Stimulated activated CD4-positive, alpha-beta T cell treated with anti-CD3 and anti-CD28 coated beads, Interleukin-4, amount 100 ng/mL, for 24 hours (primary cell): ENCODE data around the gene PBX3.
"Not testable (repeated sequence)": the region's sequence is repeated elsewhere in the genome, so short reads cannot be mapped to it uniquely, and the experiment has no call there.

ENCODE experiments used
- DNase-seq: peaks from one replicate; pipeline ENCODE4 v3.0.0-alpha.2; 2020

PBX3 gene

DNA sequence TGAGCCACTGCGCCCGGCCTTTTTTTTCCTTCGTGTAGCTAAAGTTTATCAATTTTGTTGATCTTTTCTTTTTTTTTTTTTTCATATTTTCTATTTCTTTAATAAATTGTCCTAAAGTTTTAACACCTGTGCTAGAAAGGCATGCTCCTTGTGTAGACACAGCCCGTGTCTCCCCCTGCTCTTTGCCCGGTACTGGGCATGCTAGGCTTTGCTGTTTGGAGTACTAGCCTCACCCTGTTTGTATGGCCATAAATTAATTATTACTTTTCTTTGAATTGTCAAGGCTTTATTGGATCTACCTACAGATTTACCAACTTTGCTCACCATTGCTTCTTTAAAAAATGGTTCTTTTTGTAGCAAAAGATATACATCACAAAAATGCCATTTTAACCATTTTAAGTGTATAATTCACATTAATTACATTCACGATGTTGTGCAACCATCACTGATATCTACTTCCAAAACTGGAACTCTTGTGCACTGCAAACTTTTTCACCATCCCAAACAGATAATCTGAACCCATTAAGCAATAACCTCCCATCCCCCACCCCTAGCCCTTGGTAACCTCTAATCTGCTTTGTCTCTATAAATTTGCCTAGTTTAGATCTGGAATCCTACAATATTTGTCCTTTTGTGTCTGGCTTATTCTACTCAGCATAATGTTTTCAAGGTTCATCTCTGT, 31.5 kb downstream of the PBX3 start:
- DNase-seq, result not testable (repeated sequence)

DNA sequence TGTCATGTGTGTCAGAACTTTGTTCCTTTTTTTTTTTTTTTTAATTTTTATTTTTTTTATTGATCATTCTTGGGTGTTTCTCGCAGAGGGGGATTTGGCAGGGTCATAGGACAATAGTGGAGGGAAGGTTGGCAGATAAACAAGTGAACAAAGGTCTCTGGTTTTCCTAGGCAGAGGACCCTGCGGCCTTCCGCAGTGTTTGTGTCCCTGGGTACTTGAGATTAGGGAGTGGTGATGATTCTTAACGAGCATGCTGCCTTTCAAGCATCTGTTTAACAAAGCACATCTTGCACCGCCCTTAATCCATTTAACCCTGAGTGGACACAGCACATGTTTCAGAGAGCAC, 32.0 kb downstream of the PBX3 start:
- not testable (repeated sequence) for DNase-seq

DNA sequence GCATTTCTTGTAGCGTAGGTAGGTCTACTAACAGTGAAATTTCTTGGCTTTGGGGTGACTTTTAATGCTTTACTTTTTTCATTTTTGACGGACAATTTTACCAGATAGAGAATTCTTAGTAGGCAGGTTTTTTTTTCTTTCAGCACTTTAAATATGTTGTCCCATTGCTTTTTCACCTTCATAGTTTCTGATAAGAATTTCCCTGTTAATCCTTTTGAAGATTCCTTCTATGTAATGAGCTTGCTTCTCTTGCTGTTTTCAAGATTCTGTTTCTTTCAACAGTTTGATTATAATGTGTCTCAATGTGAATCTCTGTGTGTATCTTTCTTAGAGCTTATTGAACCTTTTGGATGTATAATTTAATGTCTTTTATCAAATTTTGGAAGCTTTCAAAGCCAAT, 35.5 kb downstream of the PBX3 start:
- DNase-seq, result no peak

DNA sequence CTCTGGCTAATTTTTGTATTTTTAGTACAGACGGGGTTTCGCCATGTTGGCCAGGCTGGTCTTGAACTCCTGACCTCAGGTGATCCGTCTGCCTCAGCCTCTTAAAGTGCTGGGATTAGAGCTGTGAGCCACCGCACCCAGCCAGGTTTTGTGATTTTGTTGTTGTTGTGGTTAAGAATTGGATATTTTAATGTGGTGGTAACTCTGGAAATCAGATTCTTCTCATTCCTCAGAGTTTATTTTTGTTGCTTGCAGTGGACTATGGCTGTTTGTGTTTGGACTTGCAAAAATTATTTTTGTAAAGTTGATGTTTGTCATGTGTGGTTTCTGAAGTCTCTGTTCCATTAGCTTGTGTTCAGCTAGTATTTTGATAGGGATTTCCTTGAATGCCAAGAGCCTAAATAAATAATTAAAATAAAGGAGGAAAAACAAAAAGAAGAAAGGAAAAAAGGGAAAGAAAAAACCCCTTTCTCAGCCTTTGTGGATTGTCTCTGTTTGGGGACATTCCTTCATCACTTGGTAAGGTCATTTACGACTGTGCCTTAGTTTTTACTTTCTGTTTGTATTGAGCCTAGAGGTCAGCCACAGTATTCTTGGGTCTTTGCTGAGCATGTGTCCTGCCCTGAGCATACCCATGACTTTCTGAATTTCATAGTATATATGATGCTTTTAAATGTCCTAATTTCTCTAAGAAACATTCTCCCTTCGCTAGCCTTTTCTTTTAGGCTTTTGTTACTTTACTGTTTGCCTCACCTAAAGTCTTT, 37.3 kb downstream of the PBX3 start:
- DNase-seq, result no peak

DNA sequence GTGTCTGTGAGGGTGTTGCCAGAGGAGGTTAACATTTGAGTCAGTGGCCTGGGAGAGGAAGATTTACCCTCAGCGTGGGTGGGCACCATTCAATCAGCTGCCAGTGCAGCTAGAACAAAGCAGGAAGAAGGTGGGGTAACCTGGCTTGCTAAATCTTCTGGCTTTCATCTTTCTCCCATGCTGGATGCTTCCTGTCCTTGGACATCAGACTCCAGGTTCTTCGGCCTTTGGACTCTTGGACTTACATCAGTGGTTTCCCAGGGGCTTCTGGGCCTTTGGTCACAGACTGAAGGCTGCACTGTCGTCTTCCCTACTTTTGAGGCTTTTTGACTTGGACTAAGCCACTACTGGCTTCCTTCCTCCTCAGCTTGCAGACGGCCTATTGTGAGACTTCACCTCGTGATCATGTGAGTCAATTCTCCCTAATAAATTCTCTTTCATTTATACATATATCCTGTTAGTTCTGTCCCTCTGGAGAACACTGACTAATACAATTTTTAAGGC, 38.1 kb downstream of the PBX3 start:
- DNase-seq, result peak; percentile 9

DNA sequence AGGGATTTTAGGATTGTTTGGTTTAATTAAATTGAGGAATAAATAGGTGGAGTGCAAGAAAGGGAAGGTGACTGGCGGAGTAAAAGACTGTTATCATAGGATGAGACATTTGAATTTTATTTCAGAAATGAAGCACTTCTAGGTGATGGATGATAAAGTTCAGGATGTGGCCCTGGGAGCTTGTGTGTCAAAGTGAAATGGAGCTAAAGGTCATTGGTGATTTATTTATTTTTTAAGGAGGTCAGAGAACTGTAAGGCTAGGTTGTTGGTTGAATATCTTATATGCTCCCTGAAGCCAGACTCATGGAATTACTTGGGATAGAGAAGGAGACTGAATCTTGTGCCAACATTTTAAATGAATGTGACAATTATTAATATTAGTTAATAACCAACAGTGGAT, 40.5 kb downstream of the PBX3 start:
- DNase-seq, result no peak

GRCh38 chr9:125789196-125789595, 42.0 kb downstream of the PBX3 start:
- DNase-seq, result no peak

DNA sequence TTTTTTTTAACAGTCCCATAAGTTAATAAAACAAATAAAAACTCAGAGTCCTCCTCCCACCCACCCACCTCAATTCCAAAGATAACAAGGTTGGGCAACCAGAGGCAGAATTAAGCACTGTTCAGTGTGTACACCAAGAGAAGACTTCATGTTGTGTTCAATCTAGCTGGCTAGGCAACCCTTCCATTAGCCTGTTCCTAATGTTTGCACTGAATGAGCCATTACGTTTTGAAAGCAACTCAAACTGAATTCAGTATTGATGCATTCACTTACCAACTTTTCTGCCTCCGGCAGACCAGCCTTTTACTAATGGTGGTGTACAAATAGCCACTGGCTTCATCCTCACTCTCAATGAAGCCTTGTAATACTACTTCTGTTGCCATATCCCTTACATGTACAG, 47.5 kb downstream of the PBX3 start:
- DNase-seq, result no peak

DNA sequence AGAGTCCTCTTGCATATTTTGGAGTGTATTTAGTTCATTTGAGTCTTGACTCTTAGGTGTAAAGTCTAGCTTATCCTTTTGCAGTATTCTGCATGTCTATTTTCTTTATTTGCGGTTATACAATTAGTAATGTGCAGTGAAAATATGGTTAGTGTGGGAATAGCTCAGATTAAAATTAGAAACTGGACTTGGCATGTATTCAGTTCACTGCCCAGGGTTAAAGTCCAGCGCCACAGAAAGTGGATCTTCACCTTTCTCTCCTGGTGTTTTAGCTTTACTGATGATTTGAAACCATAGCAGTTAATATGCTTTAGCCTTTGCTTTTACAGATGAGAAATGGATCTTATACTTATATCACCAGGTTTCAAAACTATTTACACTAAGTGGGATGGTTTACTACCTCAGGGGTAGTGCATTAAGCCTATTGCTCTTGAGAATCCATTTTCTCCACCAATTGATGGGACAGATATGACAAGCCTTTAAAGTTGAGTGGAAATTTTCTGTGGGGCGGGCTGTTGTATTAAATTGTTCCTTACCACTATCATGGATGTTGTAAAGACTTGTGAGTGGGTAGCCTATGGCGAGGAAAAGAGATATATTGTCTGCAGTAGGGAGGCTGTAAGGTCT, 48.9 kb downstream of the PBX3 start:
- DNase-seq, result no peak

- DNase-seq, result no peak
These were observed 50.8 kb downstream of the PBX3 start for GRCh38 chr9:125797930-125798329.

DNA sequence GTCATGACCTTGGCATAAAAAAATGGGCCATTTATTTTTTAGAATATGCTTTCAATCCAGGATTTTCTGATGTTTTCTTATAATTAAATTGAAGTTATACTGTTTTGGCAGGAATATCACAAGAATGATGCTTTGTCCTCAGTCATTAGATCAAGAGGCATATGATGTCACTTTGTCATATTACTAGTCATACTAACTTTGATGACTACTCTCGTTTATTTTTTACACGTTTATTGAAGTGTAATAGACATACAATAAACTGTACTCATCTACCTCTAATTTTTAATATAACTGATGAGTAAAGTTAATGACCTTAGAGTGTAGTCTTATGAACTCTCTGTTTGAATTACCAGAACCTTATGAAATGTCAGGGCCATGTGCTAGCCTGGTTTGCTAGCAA, 56.4 kb downstream of the PBX3 start:
- no peak for DNase-seq

DNA sequence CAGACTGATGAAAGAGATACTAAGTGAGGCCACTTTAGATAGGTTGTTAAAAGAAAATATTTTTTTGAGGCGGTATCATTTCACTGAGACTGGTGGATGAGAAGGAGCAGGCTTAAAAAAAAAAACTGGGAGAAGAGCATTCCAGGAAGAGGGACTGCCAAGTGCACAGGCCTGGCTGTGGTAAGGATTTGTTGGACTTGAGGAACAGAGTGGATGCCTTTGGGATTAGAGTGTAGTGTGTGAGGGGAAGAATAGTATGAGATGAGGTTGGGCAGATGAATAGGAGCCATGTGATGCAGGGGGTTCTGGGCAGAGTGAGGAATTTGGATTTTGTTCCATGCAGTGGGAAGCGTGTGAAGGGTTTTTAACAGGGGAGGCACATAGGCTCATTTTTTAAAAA, 57.9 kb downstream of the PBX3 start:
- DNase-seq, result no peak

DNA sequence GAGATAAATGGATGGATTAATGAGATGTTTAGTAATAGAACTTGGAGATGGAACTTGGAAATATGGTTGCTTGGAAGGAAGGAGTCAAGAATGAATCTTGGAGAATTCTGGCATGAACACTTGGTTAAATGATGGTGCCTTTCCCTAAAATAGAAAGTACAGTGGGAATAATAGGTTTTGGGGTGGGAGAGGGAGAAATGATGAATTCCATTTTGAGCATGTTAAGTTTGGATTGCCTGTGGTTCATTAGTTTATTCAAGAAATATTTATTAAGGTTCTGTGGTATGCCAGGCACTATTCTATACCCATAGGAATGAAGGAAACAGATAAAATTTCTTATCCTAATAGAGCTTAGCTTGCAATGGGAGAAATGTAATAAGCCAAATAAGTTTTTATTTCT, 58.4 kb downstream of the PBX3 start:
- no peak for DNase-seq

DNA sequence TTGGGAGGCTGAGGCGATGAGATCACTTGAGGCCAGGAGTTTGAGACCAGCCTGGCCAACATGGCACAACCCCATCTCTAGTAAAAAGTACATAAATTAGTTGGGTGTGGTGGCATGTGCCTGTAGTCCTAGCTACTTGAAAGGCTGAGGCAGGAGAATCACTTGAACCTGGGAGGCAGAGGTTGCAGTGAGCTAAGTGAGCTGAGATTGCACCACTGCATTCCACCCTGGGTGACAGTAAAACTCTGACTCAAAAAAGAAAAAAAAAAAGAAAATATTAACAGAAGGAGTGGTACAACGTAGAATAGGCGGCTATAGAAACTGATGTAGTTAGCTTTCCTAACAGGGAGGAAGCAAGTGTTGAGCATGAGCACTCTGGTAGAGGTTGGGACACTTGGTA, 59.9 kb downstream of the PBX3 start:
- DNase-seq, result no peak

- no peak for DNase-seq
These were observed 63.0 kb downstream of the PBX3 start for GRCh38 chr9:125810161-125810560.

DNA sequence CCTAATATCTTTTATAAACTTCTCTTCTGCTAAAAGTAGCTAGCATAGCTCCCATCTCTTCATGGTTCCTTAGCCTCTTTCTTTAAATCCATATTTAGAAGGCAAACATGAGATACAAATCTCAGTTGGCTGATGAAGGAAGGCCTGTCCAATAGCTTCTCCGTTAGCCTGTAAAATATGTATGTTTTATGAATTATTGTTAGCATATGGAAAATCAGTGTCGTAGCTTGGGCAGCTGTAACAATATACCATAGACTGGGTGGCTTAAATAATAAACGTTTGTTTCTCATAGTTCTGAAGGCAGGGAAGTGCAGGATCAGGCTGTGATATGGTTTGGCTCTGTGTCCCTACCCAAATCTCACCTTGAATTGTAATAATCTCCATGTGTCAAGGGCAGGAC, 63.8 kb downstream of the PBX3 start:
- no peak for DNase-seq

GRCh38 chr9:125812403-125812802, 65.2 kb downstream of the PBX3 start:
- no peak for DNase-seq

DNA sequence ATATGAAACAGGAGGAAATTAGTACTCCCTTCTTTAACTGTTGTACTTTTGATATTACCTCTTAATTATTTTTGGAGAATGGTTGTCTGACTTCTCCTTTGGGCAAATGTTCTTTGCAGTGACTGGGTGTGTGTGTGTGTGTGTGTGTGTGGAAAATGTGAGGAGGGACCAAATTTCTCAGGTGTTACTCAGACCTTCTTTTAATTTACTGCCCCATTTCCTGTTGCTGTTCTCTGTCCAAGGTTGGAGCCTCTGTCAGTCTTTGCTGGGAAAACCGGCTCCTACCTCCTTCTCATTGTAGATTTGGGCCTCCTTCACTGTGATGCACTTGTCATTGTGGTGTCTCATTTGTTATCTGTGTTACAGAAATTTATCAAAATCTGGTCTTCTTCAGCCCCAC, 68.4 kb downstream of the PBX3 start:
- no peak for DNase-seq

GRCh38 chr9:125816321-125816720, 69.1 kb downstream of the PBX3 start:
- DNase-seq, result no peak

- no peak for DNase-seq
These were observed 73.1 kb downstream of the PBX3 start for GRCh38 chr9:125820100-125820804.

GRCh38 chr9:125821078-125821477, 73.9 kb downstream of the PBX3 start:
- no peak for DNase-seq

DNA sequence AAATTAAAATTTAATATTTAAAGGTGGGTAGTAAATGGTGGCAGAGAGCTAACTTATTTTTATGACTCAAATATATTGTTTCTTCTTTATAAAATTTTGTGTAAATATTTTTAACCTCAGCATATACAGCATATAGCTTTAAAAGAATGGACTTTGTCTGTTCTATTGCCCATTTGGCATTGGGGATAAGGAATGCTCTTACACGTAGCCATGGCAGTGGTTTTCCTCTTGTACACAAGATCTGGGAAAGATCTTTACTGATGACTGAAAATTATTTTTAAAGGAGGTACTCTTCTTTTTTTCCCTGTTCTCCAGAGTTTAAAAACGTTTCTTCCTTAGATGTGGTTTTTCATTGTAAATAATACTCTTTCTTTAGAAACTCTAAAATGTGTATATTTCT, 75.0 kb downstream of the PBX3 start:
- no peak for DNase-seq

GRCh38 chr9:125822902-125823301, 75.7 kb downstream of the PBX3 start:
- no peak for DNase-seq
